Measurements from ENCODE around the gene VAV2.

The VAV2 gene

DNA sequence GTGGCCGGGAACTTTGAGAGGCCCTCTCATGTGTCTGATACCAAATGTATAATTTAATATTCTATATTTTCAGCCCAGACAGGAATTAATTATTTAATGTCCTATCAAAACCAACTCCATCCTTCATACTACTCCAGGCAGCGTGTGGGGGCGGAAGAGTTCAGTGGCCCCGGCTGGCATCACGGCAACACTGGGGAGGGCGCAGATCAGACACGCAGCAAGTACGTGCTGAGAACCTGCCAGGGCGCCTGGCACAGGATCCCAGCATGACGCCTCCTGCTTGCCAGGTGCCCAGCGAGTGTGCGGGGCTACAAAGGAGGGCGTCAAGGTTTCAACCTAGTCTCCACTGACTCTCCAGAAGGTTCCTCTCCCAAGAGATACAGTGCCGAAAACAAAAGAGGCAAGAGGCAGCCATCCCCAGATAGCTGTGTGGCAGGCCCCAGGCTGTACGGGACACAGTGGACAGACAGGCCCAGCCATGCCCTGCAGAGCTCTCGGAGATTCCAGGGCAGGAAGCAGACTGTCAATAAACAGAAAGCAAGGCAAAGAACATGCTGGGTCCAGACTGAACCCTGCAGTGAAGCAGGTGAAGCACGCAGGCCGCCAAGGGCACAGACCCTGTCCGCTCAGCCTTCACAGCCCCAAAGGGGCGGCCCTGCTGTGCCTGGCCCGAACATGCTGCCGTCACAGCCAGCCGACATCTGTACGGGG lies 110.3 kb downstream of the VAV2 start:
- DNase-seq = no peak
- TF ChIP-seq, protein P1, sequence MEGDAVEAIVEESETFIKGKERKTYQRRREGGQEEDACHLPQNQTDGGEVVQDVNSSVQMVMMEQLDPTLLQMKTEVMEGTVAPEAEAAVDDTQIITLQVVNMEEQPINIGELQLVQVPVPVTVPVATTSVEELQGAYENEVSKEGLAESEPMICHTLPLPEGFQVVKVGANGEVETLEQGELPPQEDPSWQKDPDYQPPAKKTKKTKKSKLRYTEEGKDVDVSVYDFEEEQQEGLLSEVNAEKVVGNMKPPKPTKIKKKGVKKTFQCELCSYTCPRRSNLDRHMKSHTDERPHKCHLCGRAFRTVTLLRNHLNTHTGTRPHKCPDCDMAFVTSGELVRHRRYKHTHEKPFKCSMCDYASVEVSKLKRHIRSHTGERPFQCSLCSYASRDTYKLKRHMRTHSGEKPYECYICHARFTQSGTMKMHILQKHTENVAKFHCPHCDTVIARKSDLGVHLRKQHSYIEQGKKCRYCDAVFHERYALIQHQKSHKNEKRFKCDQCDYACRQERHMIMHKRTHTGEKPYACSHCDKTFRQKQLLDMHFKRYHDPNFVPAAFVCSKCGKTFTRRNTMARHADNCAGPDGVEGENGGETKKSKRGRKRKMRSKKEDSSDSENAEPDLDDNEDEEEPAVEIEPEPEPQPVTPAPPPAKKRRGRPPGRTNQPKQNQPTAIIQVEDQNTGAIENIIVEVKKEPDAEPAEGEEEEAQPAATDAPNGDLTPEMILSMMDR (IDR thresholded peaks at IDR 0.05) = no peak
- Mint-ChIP-seq H3K27me3 (ENCODE audit: low read depth, poor library complexity) (no peaks in the 10 kb centered on the region), H3K36me3 (ENCODE audit: low read depth) (no peaks in the 10 kb centered on the region), H3K9me3 (no peaks in the 10 kb centered on the region), H3K4me3 (no peak overlapping the region), H3K27ac (peak overlapping the region; percentile 97), H3K4me1 (peaks cover 74% of the 10 kb centered on the region)

DNA sequence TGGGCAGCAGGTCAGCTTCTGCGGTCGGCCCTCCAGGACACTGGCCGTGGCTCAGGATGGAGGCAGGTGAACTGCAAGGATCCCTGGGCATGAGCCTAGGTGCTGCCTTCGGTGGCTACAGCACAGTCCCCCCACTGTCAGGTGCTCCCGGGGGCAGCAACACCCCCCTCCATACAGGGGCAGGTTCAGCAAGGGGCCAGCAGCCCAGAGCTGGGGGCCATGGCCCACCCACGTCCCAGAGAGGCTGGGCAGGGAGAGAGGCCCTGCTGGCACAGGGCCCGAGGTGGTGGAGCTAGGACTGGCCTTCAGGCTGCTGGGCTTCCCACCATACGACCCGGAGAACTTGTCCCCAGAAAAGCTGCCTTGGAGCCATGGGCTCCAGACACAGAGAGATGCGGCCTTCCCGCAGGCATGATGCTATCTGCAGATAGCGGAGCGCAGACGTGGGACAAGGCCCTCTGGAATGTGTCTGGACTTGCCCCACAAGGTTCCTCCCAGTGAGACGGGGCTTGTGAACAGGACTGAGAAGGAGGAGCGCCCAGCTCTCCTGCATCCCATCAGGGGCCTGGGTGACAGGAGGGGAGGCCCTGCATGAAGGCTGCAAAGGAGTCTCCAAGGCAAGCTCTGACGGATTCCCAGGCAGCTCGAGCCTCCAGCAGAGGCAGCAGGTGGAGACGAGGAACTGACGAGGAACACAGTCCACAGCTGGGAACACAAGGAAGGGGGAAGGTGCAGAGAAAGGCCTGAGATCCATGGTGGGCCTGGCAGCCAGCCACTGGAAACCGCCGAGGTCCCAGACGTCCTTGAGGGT lies 111.1 kb downstream of the VAV2 start:
- Mint-ChIP-seq H3K4me1 (peaks cover 75% of the 10 kb centered on the region), H3K36me3 (ENCODE audit: low read depth) (no peaks in the 10 kb centered on the region), H3K27me3 (ENCODE audit: low read depth, poor library complexity) (no peaks in the 10 kb centered on the region), H3K9me3 (no peaks in the 10 kb centered on the region), H3K4me3 (no peak overlapping the region), H3K27ac (peak overlapping the region; percentile 97)
- TF ChIP-seq, protein P1 (IDR thresholded peaks at IDR 0.05) = no peak
- DNase-seq = no peak

DNA sequence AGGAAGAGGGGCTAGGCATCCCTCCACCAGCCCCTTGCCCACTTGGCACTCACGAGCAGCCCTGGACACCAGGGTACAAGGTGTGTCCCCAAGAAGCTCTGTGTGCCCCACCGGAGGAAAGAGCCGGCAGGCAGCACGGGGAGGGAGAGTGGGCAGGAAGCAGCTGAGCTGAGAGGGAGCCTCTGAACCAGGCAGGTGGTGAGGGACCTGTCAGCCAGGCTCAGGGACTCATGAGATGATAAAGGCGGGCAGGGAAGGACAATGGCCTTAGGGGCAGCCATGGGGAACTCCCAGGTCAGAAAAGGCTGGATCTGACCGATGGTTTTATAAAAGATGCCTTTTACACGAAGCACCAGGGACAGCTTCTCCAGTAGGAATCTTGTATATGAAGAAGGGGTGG lies 112.0 kb downstream of the VAV2 start:
- H3K4me3 Mint-ChIP-seq = no peak overlapping the region
- H3K36me3 Mint-ChIP-seq (ENCODE audit: low read depth) = no peaks in the 10 kb centered on the region
- no peak for DNase-seq
- no peaks in the 10 kb centered on the region for H3K9me3 Mint-ChIP-seq
- TF ChIP-seq, protein P1 (IDR thresholded peaks at IDR 0.05) = no peak
- no peaks in the 10 kb centered on the region for H3K27me3 Mint-ChIP-seq (ENCODE audit: low read depth, poor library complexity)
- no peak overlapping the region for H3K27ac Mint-ChIP-seq
- H3K4me1 Mint-ChIP-seq = peaks cover 75% of the 10 kb centered on the region

DNA sequence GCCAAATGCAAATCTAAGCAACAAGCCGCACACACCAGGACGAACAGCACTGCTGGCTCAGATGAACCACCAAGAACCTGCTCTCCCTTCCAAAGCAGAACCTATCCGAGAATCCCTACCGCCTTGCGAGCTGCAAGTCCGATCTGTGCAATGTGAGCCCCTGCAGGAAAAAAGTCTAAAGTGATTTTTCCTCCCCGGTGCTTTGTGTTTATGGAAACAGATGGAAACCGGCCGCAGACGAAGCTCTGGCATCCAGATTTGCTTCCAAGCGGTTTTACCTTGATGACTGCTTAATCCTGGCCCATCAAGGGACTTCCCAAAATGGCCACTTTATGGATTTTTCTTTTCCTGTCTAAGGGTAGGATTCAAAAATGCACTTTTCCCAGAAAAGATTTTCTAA lies 112.5 kb downstream of the VAV2 start:
- H3K9me3 Mint-ChIP-seq = no peaks in the 10 kb centered on the region
- H3K4me1 Mint-ChIP-seq = peaks cover 75% of the 10 kb centered on the region
- H3K27ac Mint-ChIP-seq = no peak overlapping the region
- TF ChIP-seq, protein P1 (IDR thresholded peaks at IDR 0.05) = no peak
- H3K4me3 Mint-ChIP-seq = no peak overlapping the region
- no peaks in the 10 kb centered on the region for H3K27me3 Mint-ChIP-seq (ENCODE audit: low read depth, poor library complexity)
- DNase-seq = no peak
- no peaks in the 10 kb centered on the region for H3K36me3 Mint-ChIP-seq (ENCODE audit: low read depth)

DNA sequence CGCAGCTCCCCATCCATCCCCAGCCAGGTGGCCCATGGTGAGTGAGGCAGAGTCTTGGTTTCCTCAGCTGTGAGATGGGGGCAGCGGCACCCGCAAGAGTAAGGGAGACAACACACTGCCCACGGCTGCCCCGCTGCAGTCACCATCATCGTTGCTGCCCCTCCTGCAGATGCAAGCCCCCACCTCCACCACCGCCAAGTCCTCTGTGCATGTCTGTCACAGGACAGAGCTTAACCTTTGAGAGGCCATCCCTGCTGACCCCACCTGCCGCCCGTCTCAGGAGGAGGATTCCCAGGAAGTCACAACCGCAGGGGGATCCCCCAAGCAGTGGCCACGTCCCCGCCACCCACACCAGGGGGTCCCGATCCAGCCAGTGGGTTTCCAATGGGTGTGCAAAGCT lies 113.7 kb downstream of the VAV2 start:
- no peak overlapping the region for H3K27ac Mint-ChIP-seq
- H3K4me3 Mint-ChIP-seq = no peak overlapping the region
- no peaks in the 10 kb centered on the region for H3K36me3 Mint-ChIP-seq (ENCODE audit: low read depth)
- no peak for DNase-seq
- H3K27me3 Mint-ChIP-seq (ENCODE audit: low read depth, poor library complexity) = no peaks in the 10 kb centered on the region
- peaks cover 87% of the 10 kb centered on the region for H3K4me1 Mint-ChIP-seq
- no peaks in the 10 kb centered on the region for H3K9me3 Mint-ChIP-seq
- TF ChIP-seq, protein P1 (IDR thresholded peaks at IDR 0.05) = no peak
